Choroid plexus epithelial cell (primary cell): Measurements from ENCODE around the gene SHE.
A peak's percentile ranks its signal among the peaks of the same experiment; 100 is the strongest.

Source experiments
- DNase-seq: peaks from one replicate; pipeline ENCODE4 v3.0.0-alpha.2; 2010; ENCODE audit warnings: low read depth
- H3K4me3 ChIP-seq: 2 replicates; pipeline ENCODE4 v1.5.1; 2011; ENCODE audit warnings: low read depth, mild to moderate bottlenecking, control low read depth, low read length, moderate library complexity
- TF ChIP-seq, protein P1 (sequence below): conservative IDR thresholded peaks from 2 replicates; pipeline ENCODE4 v1.5.1; 2011; ENCODE audit warnings: low read depth, mild to moderate bottlenecking, control low read depth, inconsistent platforms, low read length, moderate library complexity

SHE gene

DNA sequence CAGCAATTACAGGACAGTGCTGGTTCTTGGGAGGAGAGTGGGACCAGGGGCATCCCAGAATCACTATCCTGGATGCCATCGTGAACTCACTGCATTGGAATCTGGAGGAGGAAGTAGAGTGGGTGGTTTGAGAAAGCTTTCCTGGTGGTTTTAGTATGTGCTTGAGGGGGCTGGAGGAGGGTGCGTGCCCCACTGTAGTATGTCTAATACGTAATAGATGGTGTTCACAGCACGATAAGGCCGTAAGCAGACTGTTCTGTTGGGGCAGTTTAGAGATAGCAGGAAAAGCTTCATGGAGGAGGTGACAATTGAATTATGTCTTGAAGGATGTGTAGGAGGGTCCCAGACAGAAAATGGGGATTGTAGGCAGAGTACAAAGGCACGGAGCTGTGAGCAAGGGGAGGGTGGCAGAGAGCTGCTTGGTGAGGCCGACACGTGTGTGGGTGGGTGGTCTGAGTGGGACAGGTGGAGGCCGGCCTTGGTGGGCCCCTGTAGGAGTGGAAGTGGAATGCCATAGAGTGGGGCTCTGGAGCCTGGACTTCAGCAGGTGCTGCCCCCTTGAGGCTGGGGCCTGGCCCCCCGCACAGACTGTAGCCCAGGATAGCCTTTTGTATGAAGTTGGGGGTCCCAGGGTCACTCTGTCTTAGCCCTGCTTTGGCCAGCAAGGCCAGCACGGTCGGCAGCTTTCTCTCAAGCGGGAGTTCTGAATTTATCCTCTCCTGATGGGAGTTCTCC, 60.0 kb downstream of the SHE start:
- DNase-seq = no peak
- H3K4me3 ChIP-seq = no peak overlapping the region
- TF ChIP-seq, protein P1, sequence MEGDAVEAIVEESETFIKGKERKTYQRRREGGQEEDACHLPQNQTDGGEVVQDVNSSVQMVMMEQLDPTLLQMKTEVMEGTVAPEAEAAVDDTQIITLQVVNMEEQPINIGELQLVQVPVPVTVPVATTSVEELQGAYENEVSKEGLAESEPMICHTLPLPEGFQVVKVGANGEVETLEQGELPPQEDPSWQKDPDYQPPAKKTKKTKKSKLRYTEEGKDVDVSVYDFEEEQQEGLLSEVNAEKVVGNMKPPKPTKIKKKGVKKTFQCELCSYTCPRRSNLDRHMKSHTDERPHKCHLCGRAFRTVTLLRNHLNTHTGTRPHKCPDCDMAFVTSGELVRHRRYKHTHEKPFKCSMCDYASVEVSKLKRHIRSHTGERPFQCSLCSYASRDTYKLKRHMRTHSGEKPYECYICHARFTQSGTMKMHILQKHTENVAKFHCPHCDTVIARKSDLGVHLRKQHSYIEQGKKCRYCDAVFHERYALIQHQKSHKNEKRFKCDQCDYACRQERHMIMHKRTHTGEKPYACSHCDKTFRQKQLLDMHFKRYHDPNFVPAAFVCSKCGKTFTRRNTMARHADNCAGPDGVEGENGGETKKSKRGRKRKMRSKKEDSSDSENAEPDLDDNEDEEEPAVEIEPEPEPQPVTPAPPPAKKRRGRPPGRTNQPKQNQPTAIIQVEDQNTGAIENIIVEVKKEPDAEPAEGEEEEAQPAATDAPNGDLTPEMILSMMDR = peak; percentile 47

DNA sequence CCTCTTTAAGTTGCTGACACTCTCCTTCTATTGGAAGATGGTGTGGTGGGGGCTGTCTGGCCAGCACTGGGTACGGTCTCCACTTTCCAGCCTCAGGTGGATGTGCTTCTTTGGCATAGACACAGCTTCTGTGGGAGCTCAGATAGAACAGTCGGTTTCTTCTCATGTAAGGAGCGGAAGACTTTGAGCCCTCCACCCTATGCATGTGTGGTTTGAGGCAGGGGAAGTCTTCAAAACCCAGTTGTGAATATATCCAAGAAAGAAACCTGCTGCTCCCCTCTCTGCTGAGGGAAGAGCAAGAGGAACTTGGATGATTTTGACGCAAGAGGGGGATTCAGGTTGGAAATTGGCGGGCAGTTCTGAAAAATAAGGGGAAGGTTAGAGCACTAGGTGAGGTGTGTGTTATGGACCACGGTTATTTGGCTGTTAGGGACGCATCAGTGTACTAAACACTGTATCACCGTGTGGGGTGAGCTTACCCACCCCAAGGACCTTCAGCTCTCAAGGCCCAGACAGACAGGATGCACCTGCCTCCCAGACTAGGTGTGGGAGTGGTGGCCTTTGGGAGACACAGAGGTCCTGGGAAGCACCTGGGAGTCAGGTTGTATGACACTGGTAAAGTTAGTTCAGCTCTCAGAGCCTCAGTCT, 60.8 kb downstream of the SHE start:
- no peak for DNase-seq
- TF ChIP-seq, protein P1 = no peak
- H3K4me3 ChIP-seq = no peak overlapping the region

DNA sequence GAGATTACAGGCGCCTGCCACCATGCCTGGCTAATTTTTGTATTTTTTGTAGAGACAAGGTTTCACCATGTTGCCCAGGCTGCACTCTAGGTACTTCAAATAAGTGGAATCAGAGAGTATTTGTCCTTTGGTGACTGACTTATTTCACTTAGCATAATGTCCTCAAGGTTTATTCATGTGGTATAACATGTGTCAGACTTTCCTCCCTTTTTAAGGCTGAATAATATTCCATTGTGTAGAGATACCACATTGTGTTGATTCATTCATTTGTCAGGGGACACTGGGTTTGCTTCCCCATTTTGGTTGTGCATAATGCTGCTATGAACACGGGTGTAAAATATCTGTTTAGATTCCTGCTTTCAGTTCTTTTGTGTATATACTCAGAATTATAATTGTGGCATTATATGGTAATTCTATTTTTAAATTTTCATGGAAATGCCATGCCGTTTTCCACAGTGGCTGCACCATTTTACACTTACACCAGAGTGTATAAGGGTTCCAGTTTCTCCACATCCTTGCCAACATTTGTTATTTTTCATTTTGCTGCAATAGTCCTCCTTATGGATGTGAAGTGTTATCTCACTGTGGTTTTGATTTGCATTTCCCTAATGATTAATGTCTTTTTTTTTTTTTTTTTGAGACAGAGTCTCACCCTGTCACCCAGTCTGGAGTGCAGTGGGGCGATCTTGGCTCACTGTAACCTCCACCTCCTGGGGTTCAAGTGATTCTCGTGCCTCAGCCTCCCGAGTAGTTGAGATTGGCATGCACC, 62.0 kb downstream of the SHE start:
- DNase-seq = no peak
- H3K4me3 ChIP-seq = no peak overlapping the region
- TF ChIP-seq, protein P1 = no peak

DNA sequence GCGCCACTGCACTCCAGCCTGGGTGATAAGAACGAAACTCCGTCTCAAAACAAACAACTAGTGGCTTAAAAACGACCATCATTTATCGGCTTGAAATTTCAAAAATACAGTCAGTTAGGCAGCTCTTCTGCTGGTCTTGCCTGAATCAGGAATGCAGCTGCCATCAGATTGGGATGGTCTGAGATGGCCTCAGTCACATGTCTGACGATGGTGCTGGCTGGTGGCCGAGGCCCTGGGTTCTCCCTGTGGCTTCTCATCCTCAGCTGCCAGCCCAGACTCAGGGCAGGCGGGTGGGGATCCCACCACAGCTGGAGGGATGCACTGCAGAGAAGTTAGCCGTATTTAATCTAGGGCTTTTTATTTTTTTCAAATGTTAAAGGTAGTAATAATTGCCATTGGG, 65.8 kb downstream of the SHE start:
- DNase-seq = no peak
- TF ChIP-seq, protein P1 = no peak
- no peak overlapping the region for H3K4me3 ChIP-seq

DNA sequence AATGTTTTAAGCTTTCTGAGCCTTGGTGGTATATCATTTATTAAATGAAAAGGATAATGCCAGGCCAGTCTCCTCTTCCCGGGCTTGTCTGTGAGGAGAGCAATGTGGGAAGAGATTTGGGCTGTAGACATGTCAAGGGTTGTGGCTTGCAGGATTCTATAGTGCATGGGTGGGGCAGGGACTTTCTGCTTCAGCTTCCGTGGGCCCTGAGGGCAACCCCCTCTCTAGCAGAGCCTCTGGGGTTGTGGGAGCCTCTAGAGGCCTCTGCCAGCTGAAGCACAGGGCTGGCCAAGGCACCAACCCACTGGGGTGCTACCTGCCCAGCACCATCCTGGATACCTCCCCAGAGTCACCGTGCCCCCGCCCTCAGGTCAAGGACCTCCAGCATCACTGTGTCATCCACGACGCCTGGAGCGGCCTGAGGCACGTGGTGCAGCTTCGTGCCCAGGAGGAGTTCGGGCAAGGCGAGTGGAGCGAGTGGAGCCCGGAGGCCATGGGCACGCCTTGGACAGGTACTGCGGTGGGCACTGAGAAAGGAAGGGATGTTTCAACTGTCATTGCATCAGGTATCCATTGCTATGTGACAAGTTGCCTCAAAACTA, 66.5 kb downstream of the SHE start:
- DNase-seq = no peak
- H3K4me3 ChIP-seq = no peak overlapping the region
- TF ChIP-seq, protein P1 = no peak

DNA sequence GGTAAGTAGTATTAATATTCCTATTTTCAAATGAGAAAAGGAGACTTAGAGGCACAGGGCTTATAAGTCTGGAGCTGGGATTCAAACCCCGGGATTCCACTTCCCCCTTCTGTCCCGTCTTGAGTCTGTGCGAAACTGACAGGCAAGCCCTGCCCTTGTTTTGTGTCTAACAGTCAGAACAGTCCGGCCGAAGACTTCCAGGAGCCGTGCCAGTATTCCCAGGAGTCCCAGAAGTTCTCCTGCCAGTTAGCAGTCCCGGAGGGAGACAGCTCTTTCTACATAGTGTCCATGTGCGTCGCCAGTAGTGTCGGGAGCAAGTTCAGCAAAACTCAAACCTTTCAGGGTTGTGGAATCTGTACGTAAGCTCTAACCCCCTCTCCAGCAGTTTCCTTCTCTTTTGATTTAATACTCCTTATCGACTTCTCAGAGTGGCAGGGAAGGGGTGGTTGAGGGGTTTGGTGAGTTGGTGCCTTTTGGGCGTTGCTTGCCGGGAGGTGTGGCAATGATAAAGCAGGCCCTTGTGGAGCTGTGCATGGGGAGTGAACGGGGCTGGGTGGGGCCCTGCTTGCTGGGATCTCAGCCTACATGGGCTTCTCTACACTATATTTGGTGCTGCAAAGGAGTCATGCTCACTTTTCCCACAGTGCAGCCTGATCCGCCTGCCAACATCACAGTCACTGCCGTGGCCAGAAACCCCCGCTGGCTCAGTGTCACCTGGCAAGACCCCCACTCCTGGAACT, 67.7 kb downstream of the SHE start:
- peak; percentile 47 for DNase-seq
- TF ChIP-seq, protein P1 = no peak
- no peak overlapping the region for H3K4me3 ChIP-seq
